Endothelial cell of umbilical vein (primary cell): ENCODE results near the gene HS3ST3A1. TPM values are rescaled to one million over a fixed set of nuclear protein-coding genes. Genes with fewer than 3 reads are reported as not detected.

Source experiments
- BruUV-seq: library from RNA; stranded (reverse); fragments of 400-500 nt; replicated peaks from 2 replicates; lab custom pipeline; 2021; lab: Mats Ljungman, UMichigan
- CTCF ChIA-PET: fragments of 300-600, 350-600 bp; sonication (Branson Sonifier 250); formaldehyde crosslinking; loops from one replicate; lab custom pipeline; 2021; ENCODE audit warnings: antibody characterized with exemption, inconsistent platforms; lab: Charles Lee
- POLR2A ChIA-PET: fragments of 300-600, 350-600 bp; sonication (Branson Sonifier 250); formaldehyde crosslinking; loops from one replicate; lab custom pipeline; 2021; ENCODE audit warnings: antibody characterized with exemption, inconsistent platforms; lab: Charles Lee
- DNase-seq: peaks from one replicate; pipeline ENCODE4 v3.0.0-alpha.2; 2011; ENCODE audit warnings: low read depth, low spot score
- FAIRE-seq: peaks from 2 replicates; lab custom pipeline; 2011; peaks lifted over from hg19 to GRCh38; lab: Jason Lieb, UNC
- H2AFZ ChIP-seq: 2 replicates; pipeline ENCODE4 v1.6.0; 2012; ENCODE audit warnings: low read depth, low read length, control low read depth, inconsistent platforms
- H3K27ac ChIP-seq: 2 replicates; pipeline ENCODE4 v1.5.1; 2011; ENCODE audit warnings: low read depth, mild to moderate bottlenecking, control low read depth, low read length, moderate library complexity; ENCODE audit not compliant: insufficient read depth
- H3K27me3 ChIP-seq, 2 experiments: 2 replicates each; pipeline versions ENCODE4 v1.6.0 to v1.6.1; 2011; ENCODE audit warnings: low read length in 2 of 2, mixed read lengths in 1 of 2; ENCODE audit not compliant: control insufficient read depth in 2 of 2, insufficient read depth in 2 of 2
- H3K36me3 ChIP-seq, 2 experiments: 2 replicates in 1 of 2; 3 replicates in 1 of 2; pipeline ENCODE4 v1.5.1; 2011; ENCODE audit warnings: low read length in 2 of 2, mild to moderate bottlenecking in 1 of 2, moderate library complexity in 1 of 2; ENCODE audit not compliant: control insufficient read depth in 2 of 2, insufficient read depth in 2 of 2; ENCODE audit errors: extremely low read depth in 1 of 2
- H3K4me1 ChIP-seq: 3 replicates; pipeline ENCODE4 v1.5.1; 2011; ENCODE audit warnings: mild to moderate bottlenecking, low read length; ENCODE audit not compliant: control insufficient read depth, insufficient read depth; ENCODE audit errors: extremely low read depth
- H3K4me2 ChIP-seq: 2 replicates; pipeline ENCODE4 v1.6.1; 2011; ENCODE audit warnings: low read length, control low read depth, mixed read lengths; ENCODE audit not compliant: insufficient read depth
- H3K4me3 ChIP-seq, 3 experiments: fragments of 200-600 bp in 1 of 3; sonication (generic), shearing (Covaris generic) in 1 of 3; replicated peaks in 1 of 3; 2 replicates each; pipeline ENCODE4 v1.5.1; 2011 to 2016; ENCODE audit warnings: control low read depth in 3 of 3, low read length in 3 of 3, mild to moderate bottlenecking in 2 of 3, inconsistent platforms in 1 of 3, low read depth in 1 of 3, moderate library complexity in 1 of 3; ENCODE audit not compliant: insufficient read depth in 1 of 3
- H3K79me2 ChIP-seq: 2 replicates; pipeline ENCODE4 v1.6.0; 2012; ENCODE audit warnings: low read length, inconsistent platforms; ENCODE audit not compliant: control insufficient read depth, insufficient read depth
- H3K9ac ChIP-seq: replicated peaks from 2 replicates; pipeline ENCODE3; 2011; ENCODE audit warnings: low read length, control low read depth; ENCODE audit not compliant: insufficient read depth; ENCODE audit errors: extremely low read depth
- H3K9me1 ChIP-seq: replicated peaks from 3 replicates; pipeline ENCODE4 v1.6.0; 2011; ENCODE audit warnings: mild to moderate bottlenecking, low read length; ENCODE audit not compliant: control insufficient read depth, insufficient read depth; ENCODE audit errors: extremely low read depth
- H3K9me3 ChIP-seq: replicated peaks from 2 replicates; pipeline ENCODE4 v1.5.1; 2012; ENCODE audit warnings: low read length, inconsistent platforms; ENCODE audit not compliant: control insufficient read depth, insufficient read depth
- H4K20me1 ChIP-seq: replicated peaks from 2 replicates; pipeline ENCODE3; 2011; ENCODE audit warnings: mild to moderate bottlenecking, low read length; ENCODE audit not compliant: control insufficient read depth, insufficient read depth; ENCODE audit errors: extremely low read depth
- CTCF ChIP-seq, 2 donors: IDR thresholded peaks; 1 replicate in 1 of 2; 2 replicates in 1 of 2; pipeline ENCODE4 v1.5.1; 2011; ENCODE audit warnings: low read length in 2 of 2, mild to moderate bottlenecking in 2 of 2, moderate library complexity in 2 of 2, control low read depth in 1 of 2, inconsistent platforms in 1 of 2, low read depth in 1 of 2; ENCODE audit not compliant: insufficient read depth in 1 of 2; ENCODE audit errors: extremely low read depth in 1 of 2
- GATA2 ChIP-seq: IDR thresholded peaks from 2 replicates; pipeline ENCODE4 v1.7.0; 2011; ENCODE audit warnings: low read depth, mild to moderate bottlenecking, moderate library complexity, mixed read lengths, low read length; ENCODE audit not compliant: insufficient read length, insufficient read depth
- JUN ChIP-seq: IDR thresholded peaks from 2 replicates; pipeline ENCODE4 v1.6.1; 2011; ENCODE audit warnings: borderline replicate concordance, low read depth; ENCODE audit not compliant: insufficient read length, insufficient read depth
- dilution Hi-C: fragments of 300-500 bp; cut with MboI; formaldehyde crosslinking; loops from one replicate; pipeline ENCODE4 v1.15.0; 2019; ENCODE audit warnings: low sequenced_read_pairs; ENCODE audit not compliant: extremely low pct_ligation_motif_present
- intact Hi-C: fragments of 100-400 bp; cut with micrococcal nuclease; formaldehyde crosslinking; loops from one replicate; pipeline ENCODE4 v1.10.0; 2022
- polyA plus RNA-seq, 4 experiments: library from polyadenylated mRNA; depleted of rRNA in 3 of 4; stranded (reverse) in 3 of 4; unstranded in 1 of 4; fragments of >200 nt; gene quantifications; 2 replicates each; pipeline versions ENCODE4 v1.2.1 to v1.2.3, GENCODE V29; 2011 to 2012; ENCODE audit warnings: missing spikeins in 1 of 4
- total RNA-seq: library from RNA; stranded (reverse); gene quantifications from 2 replicates; pipeline ENCODE4 v1.2.3, GENCODE V29; 2021
- TF ChIP-seq, protein P1 (sequence below): IDR thresholded peaks from 2 replicates; pipeline ENCODE4 v1.6.1; 2011; ENCODE audit not compliant: insufficient read depth, insufficient read length

The HS3ST3A1 gene
- total and polyA plus RNA-seq, 2 donors (not counting 3 experiments of a cell fraction or from before 2014, with no cell fraction given): not detected

GRCh38 chr17:13592427-13592826 lies 9.3 kb downstream of the HS3ST3A1 start:
- Histone ChIP-seq H3K9me1 (no peaks in the 10 kb centered on the region), H3K4me3 (no peak overlapping the region), H4K20me1 (no peaks in the 10 kb centered on the region), H3K27ac (no peak overlapping the region), H3K4me1 (no peaks in the 10 kb centered on the region), H2AFZ (no peak overlapping the region), H3K9ac (no peak overlapping the region), H3K4me2 (no peak overlapping the region), H3K36me3 (no peaks in the 10 kb centered on the region), H3K27me3 (no peaks in the 10 kb centered on the region), H3K79me2 (no peaks in the 10 kb centered on the region), H3K9me3 (no peaks in the 10 kb centered on the region)
- ChIA-PET POLR2A (no interaction called here), CTCF (interaction anchor here (2.4 kb wide), 1 partner anchor 709 kb away, joined by 23 read pairs; the partner anchor contains the start of gene HS3ST3B1)
- TF ChIP-seq CTCF (IDR thresholded peaks at IDR 0.05; ENCODE audit: extremely low read depth in 1 of 2, insufficient read depth in 1 of 2, low read depth in 1 of 2, low read length in 2 of 2): no peak
- TF ChIP-seq, protein P1, sequence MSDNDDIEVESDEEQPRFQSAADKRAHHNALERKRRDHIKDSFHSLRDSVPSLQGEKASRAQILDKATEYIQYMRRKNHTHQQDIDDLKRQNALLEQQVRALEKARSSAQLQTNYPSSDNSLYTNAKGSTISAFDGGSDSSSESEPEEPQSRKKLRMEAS: no peak
- FAIRE-seq (no peak), DNase-seq (no peak)
- BruUV-seq: no TSS peak
- dilution Hi-C loops: no loop called here
- intact Hi-C loops: loop anchor here (10.0 kb wide), 1 partner anchor 472 kb away; the partner anchor contains the start of gene COX10

- CTCF ChIA-PET: interaction anchor here (1.2 kb wide), 1 partner anchor 657 kb away, joined by 3 read pairs; no protein-coding TSS in a partner anchor
- DNase-seq (no peak), FAIRE-seq (no peak)
- no peak overlapping the region for H3K4me2 ChIP-seq
- H3K4me1 ChIP-seq: no peaks in the 10 kb centered on the region
- dilution Hi-C loops (no loop called here), intact Hi-C loops (loop anchor here (10.0 kb wide), 1 partner anchor 474 kb away; the partner anchor contains the start of gene COX10)
- H3K27ac ChIP-seq: no peak overlapping the region
- H3K79me2 ChIP-seq: no peaks in the 10 kb centered on the region
- H3K27me3 ChIP-seq: no peaks in the 10 kb centered on the region
- POLR2A ChIA-PET: no interaction called here
- H4K20me1 ChIP-seq: no peaks in the 10 kb centered on the region
- H3K36me3 ChIP-seq: no peaks in the 10 kb centered on the region
- H3K9me3 ChIP-seq: peaks cover 2% of the 10 kb centered on the region
- H2AFZ ChIP-seq: no peak overlapping the region
- TF ChIP-seq CTCF (IDR thresholded peaks at IDR 0.05; ENCODE audit: extremely low read depth in 1 of 2, insufficient read depth in 1 of 2, low read depth in 1 of 2, low read length in 2 of 2) (no peak), GATA2 (no peak), JUN (no peak)
- no peak overlapping the region for H3K4me3 ChIP-seq
- no peak overlapping the region for H3K9ac ChIP-seq
- no TSS peak for BruUV-seq
- H3K9me1 ChIP-seq: no peaks in the 10 kb centered on the region
Observed at GRCh38 chr17:13590441-13590840, 11.3 kb downstream of the HS3ST3A1 start.
